BJ (cell line): Measurements from ENCODE around the gene PRKX. TPM values are rescaled to one million over a fixed set of nuclear protein-coding genes. Genes with fewer than 3 reads are reported as not detected.
"Not testable (repeated sequence)": the region's sequence is repeated elsewhere in the genome, so short reads cannot be mapped to it uniquely, and the experiment has no call there.

ENCODE experiments used
- CTCF ChIA-PET: fragments of 350-600 bp; formaldehyde crosslinking; extraction: SDS; loops from one replicate; lab custom pipeline; 2021; ENCODE audit warnings: antibody characterized with exemption, inconsistent platforms; lab: Yijun Ruan, JAX
- POLR2A ChIA-PET: fragments of 300-600 bp; sonication (Branson Sonifier 250); formaldehyde crosslinking; extraction: SDS; loops from one replicate; lab custom pipeline; 2021; ENCODE audit warnings: antibody characterized with exemption; lab: Charles Lee
- DNase-seq: peaks from one replicate; pipeline ENCODE4 v3.0.0-alpha.2; 2011; ENCODE audit warnings: low read depth
- H3K27me3 ChIP-seq: 2 replicates; pipeline ENCODE4 v1.6.0; 2011; ENCODE audit warnings: low read length; ENCODE audit not compliant: control insufficient read depth, insufficient read depth
- H3K36me3 ChIP-seq: 2 replicates; pipeline ENCODE4 v1.5.1; 2011; ENCODE audit warnings: low read length; ENCODE audit not compliant: control insufficient read depth, insufficient read depth
- H3K4me3 ChIP-seq: 2 replicates; pipeline ENCODE4 v1.5.1; 2011; ENCODE audit warnings: low read depth, mild to moderate bottlenecking, control low read depth, low read length
- polyA plus RNA-seq: library from polyadenylated mRNA; depleted of rRNA; stranded (reverse); fragments of >200 nt; gene quantifications from 2 replicates; pipeline ENCODE4 v1.2.3, GENCODE V29; 2011
- TF ChIP-seq, protein P1 (sequence below): IDR thresholded peaks from 2 replicates; pipeline ENCODE4 v1.5.1; 2011; ENCODE audit warnings: low read depth, mild to moderate bottlenecking, control low read depth, inconsistent platforms, low read length, moderate library complexity; ENCODE audit not compliant: insufficient read depth

PRKX gene
- polyA plus RNA-seq, 1 experiment = 6.5 TPM

DNA sequence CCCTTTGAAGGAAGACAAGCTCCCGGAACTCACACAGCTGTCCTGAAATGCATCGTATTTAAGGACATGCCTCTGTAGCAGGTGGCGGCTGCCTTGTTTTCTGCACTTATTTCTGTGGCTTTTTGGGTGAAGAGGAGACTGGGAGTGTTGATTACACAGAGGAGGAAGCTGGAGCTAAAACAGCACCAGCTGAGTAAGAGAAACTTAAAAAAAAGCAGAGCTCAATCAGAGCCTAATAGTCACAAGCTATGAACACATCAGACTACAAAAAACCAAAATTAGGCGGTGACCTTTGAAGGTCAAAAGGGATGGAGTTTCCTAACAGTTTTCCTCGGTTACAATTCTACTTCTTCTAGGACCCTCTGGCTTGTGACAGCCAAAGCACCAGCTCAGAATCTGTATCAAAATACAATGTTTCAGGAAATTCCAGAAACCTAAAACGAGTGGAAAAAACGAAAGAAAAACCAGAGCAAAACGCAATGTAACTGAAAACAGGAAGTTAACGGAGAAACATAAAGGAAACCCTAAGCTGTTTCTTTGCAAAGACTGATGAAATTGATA is 13.5 kb downstream of the PRKX start:
- Histone ChIP-seq H3K27me3 (no peaks in the 10 kb centered on the region), H3K36me3 (no peaks in the 10 kb centered on the region), H3K4me3 (peak overlapping the region; percentile 21; the same call in 1 of the 2 replicates)
- POLR2A ChIA-PET = no interaction called here
- CTCF ChIA-PET = interaction anchor here (0.6 to 1.0 kb wide), 2 partner anchors 22 to 116 kb away, joined by 3 read pairs; no protein-coding TSS in a partner anchor
- DNase-seq = no peak
- TF ChIP-seq, protein P1, sequence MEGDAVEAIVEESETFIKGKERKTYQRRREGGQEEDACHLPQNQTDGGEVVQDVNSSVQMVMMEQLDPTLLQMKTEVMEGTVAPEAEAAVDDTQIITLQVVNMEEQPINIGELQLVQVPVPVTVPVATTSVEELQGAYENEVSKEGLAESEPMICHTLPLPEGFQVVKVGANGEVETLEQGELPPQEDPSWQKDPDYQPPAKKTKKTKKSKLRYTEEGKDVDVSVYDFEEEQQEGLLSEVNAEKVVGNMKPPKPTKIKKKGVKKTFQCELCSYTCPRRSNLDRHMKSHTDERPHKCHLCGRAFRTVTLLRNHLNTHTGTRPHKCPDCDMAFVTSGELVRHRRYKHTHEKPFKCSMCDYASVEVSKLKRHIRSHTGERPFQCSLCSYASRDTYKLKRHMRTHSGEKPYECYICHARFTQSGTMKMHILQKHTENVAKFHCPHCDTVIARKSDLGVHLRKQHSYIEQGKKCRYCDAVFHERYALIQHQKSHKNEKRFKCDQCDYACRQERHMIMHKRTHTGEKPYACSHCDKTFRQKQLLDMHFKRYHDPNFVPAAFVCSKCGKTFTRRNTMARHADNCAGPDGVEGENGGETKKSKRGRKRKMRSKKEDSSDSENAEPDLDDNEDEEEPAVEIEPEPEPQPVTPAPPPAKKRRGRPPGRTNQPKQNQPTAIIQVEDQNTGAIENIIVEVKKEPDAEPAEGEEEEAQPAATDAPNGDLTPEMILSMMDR = no peak

DNA sequence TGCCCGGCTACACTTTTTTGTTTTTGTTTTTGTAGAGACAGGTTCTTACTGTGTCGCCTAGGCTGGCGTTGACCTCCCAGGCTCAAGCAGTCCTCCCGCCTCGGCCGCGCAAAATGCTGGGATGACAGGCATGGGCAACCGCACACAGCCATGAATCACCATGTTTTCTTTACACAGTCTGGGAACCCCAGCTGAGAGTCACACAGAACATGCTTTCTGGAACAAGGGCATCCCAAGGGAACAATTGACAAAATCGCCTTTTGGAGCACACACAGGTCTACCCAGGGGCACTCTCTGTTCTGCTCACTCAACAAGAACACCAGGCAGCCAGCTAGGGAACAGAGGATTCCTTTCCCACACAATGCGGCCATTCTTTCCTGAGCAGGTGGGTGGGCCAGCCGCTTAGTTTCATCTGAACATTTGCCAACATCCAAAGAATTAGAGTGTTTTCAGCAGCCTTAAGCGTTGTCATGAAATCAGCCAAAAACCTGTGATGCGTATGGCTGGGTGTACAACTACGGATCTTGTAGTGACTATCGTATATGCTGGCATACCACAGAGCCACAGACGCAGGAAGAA is 15.7 kb downstream of the PRKX start:
- DNase-seq = no peak
- POLR2A ChIA-PET = no interaction called here
- CTCF ChIA-PET = interaction anchor here (0.8 kb wide), 1 partner anchor 13 kb away, joined by 3 read pairs; no protein-coding TSS in a partner anchor
- no peak overlapping the region for H3K4me3 ChIP-seq
- no peaks in the 10 kb centered on the region for H3K27me3 ChIP-seq
- no peaks in the 10 kb centered on the region for H3K36me3 ChIP-seq
- TF ChIP-seq, protein P1 = no peak

- Histone ChIP-seq H3K27me3 (no peaks in the 10 kb centered on the region), H3K4me3 (no peak overlapping the region), H3K36me3 (no peaks in the 10 kb centered on the region)
- TF ChIP-seq, protein P1 = no peak
- no peak for DNase-seq
- POLR2A ChIA-PET = no interaction called here
- CTCF ChIA-PET = interaction anchor here (0.8 kb wide), 1 partner anchor 14 kb away, joined by 3 read pairs; no protein-coding TSS in a partner anchor
These were observed 16.2 kb downstream of the PRKX start for GRCh38 chrX:3697220-3697684.

- POLR2A ChIA-PET = no interaction called here
- CTCF ChIA-PET = no interaction called here
- TF ChIP-seq, protein P1 = no peak
- Histone ChIP-seq H3K27me3 (no peaks in the 10 kb centered on the region), H3K36me3 (no peaks in the 10 kb centered on the region), H3K4me3 (no peak overlapping the region)
- DNase-seq = no peak
These were observed 17.9 kb downstream of the PRKX start for GRCh38 chrX:3695536-3695935.

- CTCF ChIA-PET = interaction anchor here (0.6 kb wide), 1 partner anchor 22 kb away, joined by 3 read pairs; no protein-coding TSS in a partner anchor
- TF ChIP-seq, protein P1 = no peak
- POLR2A ChIA-PET = no interaction called here
These were observed 23.3 kb downstream of the PRKX start for GRCh38 chrX:3690140-3690539.

DNA sequence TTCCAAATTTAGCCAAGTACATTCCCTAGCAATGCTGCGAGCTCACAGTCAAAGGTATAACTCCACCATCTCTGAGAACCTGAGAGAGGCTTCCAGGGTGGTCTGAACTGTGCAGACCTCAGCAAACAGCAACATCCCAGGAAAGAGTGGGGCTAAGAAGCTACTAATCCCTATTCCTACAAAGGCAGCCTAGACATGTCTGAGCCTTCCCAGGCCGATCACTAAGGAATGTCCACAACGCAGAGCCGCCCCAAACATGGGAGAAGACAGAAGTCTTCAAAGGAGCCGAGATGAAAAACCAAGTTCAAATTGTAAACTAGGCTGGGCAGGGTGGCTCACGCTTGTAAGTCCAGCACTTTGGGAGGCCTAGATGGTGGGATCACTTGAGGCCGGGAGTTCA is 30.2 kb downstream of the PRKX start:
- CTCF ChIA-PET, POLR2A ChIA-PET, H3K36me3 ChIP-seq, H3K4me3 ChIP-seq, H3K27me3 ChIP-seq, DNase-seq: not testable (repeated sequence)

More at GRCh38 chrX:3690140-3690539, 23.3 kb downstream of the PRKX start:
- Histone ChIP-seq H3K36me3 (no peaks in the 10 kb centered on the region), H3K27me3 (no peaks in the 10 kb centered on the region), H3K4me3 (no peak overlapping the region)
- DNase-seq = no peak
